Measurements from ENCODE around the gene HNRNPA0.

Gene HNRNPA0

DNA sequence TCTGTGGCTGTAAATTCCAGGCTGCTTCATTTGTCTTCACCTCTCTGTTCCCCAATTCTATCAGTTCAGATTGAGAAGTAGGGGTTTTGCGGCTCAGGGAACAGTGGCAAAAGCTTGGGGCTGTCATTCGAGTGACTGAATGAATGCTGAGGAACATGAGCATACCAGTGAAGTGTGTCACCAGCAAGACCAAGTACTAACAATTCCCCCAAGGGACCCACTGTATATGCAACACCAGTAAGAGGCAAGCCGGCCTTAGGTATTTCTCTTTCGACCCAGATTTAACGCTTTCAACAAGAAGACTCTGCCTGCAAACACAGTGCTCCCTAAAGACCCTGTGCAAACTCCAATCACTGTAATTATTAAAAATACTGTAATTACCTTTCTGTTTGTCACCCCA lies 44.1 kb downstream of the HNRNPA0 start:
- Histone ChIP-seq H3K4me3 (ENCODE audit: low read length) (no peak overlapping the region), H3K4me2 (ENCODE audit: low read length) (no peak overlapping the region), H3K27ac (ENCODE audit: low read length) (no peak overlapping the region), H3K4me1 (ENCODE audit: low read length) (no peaks in the 10 kb centered on the region), H3K9me3 (ENCODE audit: insufficient read depth, low read length) (no peaks in the 10 kb centered on the region), H3K36me3 (replicated peaks; ENCODE audit: low read depth, low read length) (no peaks in the 10 kb centered on the region), H3K9ac (ENCODE audit: low read length) (no peak overlapping the region), H3K27me3 (ENCODE audit: low read depth, low read length) (no peaks in the 10 kb centered on the region), H2AFZ (ENCODE audit: low read depth, low read length) (no peak overlapping the region), H4K20me1 (ENCODE audit: insufficient read depth, low read length) (no peaks in the 10 kb centered on the region), H3K79me2 (ENCODE audit: low read length) (no peaks in the 10 kb centered on the region)
- TF ChIP-seq EZH2phosphoT487 (IDR thresholded peaks at IDR 0.05; ENCODE audit: low read depth) = no peak
- no peak for TF ChIP-seq CTCF (IDR thresholded peaks at IDR 0.05; ENCODE audit: low read depth, low read length)

- H3K36me3 ChIP-seq (replicated peaks; ENCODE audit: low read depth, low read length) = no peaks in the 10 kb centered on the region
- no peak overlapping the region for H3K4me3 ChIP-seq (ENCODE audit: low read length)
- TF ChIP-seq CTCF (IDR thresholded peaks at IDR 0.05; ENCODE audit: low read depth, low read length) (no peak), EZH2phosphoT487 (IDR thresholded peaks at IDR 0.05; ENCODE audit: low read depth) (no peak)
- H3K27ac ChIP-seq (ENCODE audit: low read length) = no peak overlapping the region
- no peaks in the 10 kb centered on the region for H3K79me2 ChIP-seq (ENCODE audit: low read length)
- H3K4me1 ChIP-seq (ENCODE audit: low read length) = no peaks in the 10 kb centered on the region
- H3K27me3 ChIP-seq (ENCODE audit: low read depth, low read length) = no peaks in the 10 kb centered on the region
- no peaks in the 10 kb centered on the region for H3K9me3 ChIP-seq (ENCODE audit: insufficient read depth, low read length)
- no peaks in the 10 kb centered on the region for H4K20me1 ChIP-seq (ENCODE audit: insufficient read depth, low read length)
- no peak overlapping the region for H3K9ac ChIP-seq (ENCODE audit: low read length)
- H3K4me2 ChIP-seq (ENCODE audit: low read length) = no peak overlapping the region
- H2AFZ ChIP-seq (ENCODE audit: low read depth, low read length) = no peak overlapping the region
Measured at GRCh38 chr5:137708796-137709559, 45.2 kb downstream of the HNRNPA0 start.

DNA sequence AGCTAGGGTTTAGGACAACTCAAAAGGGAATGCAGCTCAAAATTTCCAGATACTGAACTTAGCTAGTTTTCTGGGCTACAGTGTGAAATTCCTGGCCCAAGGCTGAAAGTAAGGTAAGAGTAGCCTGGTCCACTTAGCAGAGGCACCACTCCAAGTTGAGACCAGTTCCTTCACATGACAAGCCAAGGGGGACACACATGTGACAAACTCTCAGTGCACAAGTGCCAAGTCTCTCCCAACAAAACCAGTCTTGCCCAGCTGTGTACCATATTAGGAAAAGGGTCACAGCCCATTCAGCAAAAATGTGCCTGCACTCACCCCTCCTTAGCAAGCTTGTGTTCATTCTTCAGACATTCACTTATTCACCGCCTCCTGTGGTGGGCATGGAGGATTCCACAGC lies 46.1 kb downstream of the HNRNPA0 start:
- Histone ChIP-seq H3K9ac (ENCODE audit: low read length) (no peak overlapping the region), H3K4me3 (ENCODE audit: low read length) (no peak overlapping the region), H2AFZ (ENCODE audit: low read depth, low read length) (no peak overlapping the region), H3K79me2 (ENCODE audit: low read length) (no peaks in the 10 kb centered on the region), H3K4me1 (ENCODE audit: low read length) (no peaks in the 10 kb centered on the region), H4K20me1 (ENCODE audit: insufficient read depth, low read length) (no peaks in the 10 kb centered on the region), H3K4me2 (ENCODE audit: low read length) (no peak overlapping the region), H3K27ac (ENCODE audit: low read length) (no peak overlapping the region), H3K36me3 (replicated peaks; ENCODE audit: low read depth, low read length) (no peaks in the 10 kb centered on the region), H3K9me3 (ENCODE audit: insufficient read depth, low read length) (no peaks in the 10 kb centered on the region), H3K27me3 (ENCODE audit: low read depth, low read length) (no peaks in the 10 kb centered on the region)
- TF ChIP-seq CTCF (IDR thresholded peaks at IDR 0.05; ENCODE audit: low read depth, low read length) = no peak
- TF ChIP-seq EZH2phosphoT487 (IDR thresholded peaks at IDR 0.05; ENCODE audit: low read depth) = no peak

DNA sequence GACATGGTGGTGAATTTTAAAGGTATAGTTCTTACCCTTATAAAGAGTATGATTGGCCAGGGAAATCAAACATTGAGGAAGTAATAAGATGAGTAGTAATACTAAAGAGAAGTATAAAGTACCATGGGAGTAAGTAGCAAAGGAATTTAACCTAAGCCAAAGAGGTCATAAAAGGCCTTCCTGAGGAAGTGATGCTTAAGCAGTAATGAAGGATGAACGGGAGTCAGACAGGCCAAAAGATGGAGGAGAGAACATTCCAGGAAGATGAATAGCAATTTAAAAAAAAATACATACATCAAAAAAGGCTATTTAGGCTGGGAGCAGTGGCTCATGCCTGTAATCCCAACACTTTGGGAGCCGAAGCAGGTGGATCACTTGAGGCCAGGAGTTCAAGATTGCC lies 47.3 kb downstream of the HNRNPA0 start:
- Histone ChIP-seq H2AFZ (ENCODE audit: low read depth, low read length) (no peak overlapping the region), H3K4me3 (ENCODE audit: low read length) (no peak overlapping the region), H3K9me3 (ENCODE audit: insufficient read depth, low read length) (no peaks in the 10 kb centered on the region), H3K36me3 (replicated peaks; ENCODE audit: low read depth, low read length) (no peaks in the 10 kb centered on the region), H3K27ac (ENCODE audit: low read length) (no peak overlapping the region), H3K9ac (ENCODE audit: low read length) (no peak overlapping the region), H4K20me1 (ENCODE audit: insufficient read depth, low read length) (no peaks in the 10 kb centered on the region), H3K79me2 (ENCODE audit: low read length) (no peaks in the 10 kb centered on the region), H3K27me3 (ENCODE audit: low read depth, low read length) (no peaks in the 10 kb centered on the region), H3K4me2 (ENCODE audit: low read length) (no peak overlapping the region), H3K4me1 (ENCODE audit: low read length) (no peaks in the 10 kb centered on the region)
- no peak for TF ChIP-seq EZH2phosphoT487 (IDR thresholded peaks at IDR 0.05; ENCODE audit: low read depth)
- no peak for TF ChIP-seq CTCF (IDR thresholded peaks at IDR 0.05; ENCODE audit: low read depth, low read length)

Measured in OCI-LY3 (cell line).